Hepatocyte (in vitro differentiated cells): ENCODE measurements around the gene DLG2. TPM values are rescaled to one million over a fixed set of nuclear protein-coding genes. Genes with fewer than 3 reads are reported as not detected.
"Not testable (repeated sequence)": the region's sequence is repeated elsewhere in the genome, so short reads cannot be mapped to it uniquely, and the experiment has no call there.

Experiments
- DNase-seq: peaks from one replicate; pipeline ENCODE4 v3.0.0-alpha.2; 2016; ENCODE audit warnings: low spot score
- H2AFZ ChIP-seq: fragments of 200-600 bp; sonication (generic); 2 replicates; pipeline ENCODE4 v1.6.0; 2016; ENCODE audit warnings: antibody characterized with exemption, mild to moderate bottlenecking
- H3K27ac ChIP-seq: fragments of 200-600 bp; sonication (generic); 2 replicates; pipeline ENCODE4 v1.5.1; 2016; ENCODE audit warnings: mild to moderate bottlenecking
- H3K27me3 ChIP-seq: fragments of 200-600 bp; sonication (generic); 2 replicates; pipeline ENCODE4 v1.6.1; 2016
- H3K36me3 ChIP-seq: fragments of 200-600 bp; sonication (generic); replicated peaks from 2 replicates; pipeline ENCODE4 v1.5.1; 2016; ENCODE audit warnings: low read depth; ENCODE audit not compliant: insufficient read depth
- H3K4me1 ChIP-seq: fragments of 200-600 bp; sonication (generic); 2 replicates; pipeline ENCODE4 v1.5.1; 2016; ENCODE audit warnings: mild to moderate bottlenecking, moderate library complexity; ENCODE audit not compliant: insufficient read depth
- H3K4me2 ChIP-seq: fragments of 200-600 bp; sonication (generic); 2 replicates; pipeline ENCODE4 v1.6.0; 2016
- H3K4me3 ChIP-seq: fragments of 200-600 bp; sonication (generic); 2 replicates; pipeline ENCODE4 v1.5.1; 2016; ENCODE audit warnings: mild to moderate bottlenecking
- H3K79me2 ChIP-seq: fragments of 200-600 bp; sonication (generic); 2 replicates; pipeline ENCODE4 v1.6.0; 2017; ENCODE audit warnings: mild to moderate bottlenecking
- H3K9me2 ChIP-seq: fragments of 200-600 bp; sonication (generic); replicated peaks from 2 replicates; pipeline ENCODE4 v1.6.0; 2017; ENCODE audit warnings: mild to moderate bottlenecking; ENCODE audit not compliant: insufficient read depth
- H3K9me3 ChIP-seq: fragments of 200-600 bp; sonication (generic); 2 replicates; pipeline ENCODE4 v1.5.1; 2016; ENCODE audit warnings: low read depth, mild to moderate bottlenecking
- H4K20me1 ChIP-seq: fragments of 200-600 bp; sonication (generic); 2 replicates; pipeline ENCODE4 v1.6.0; 2016; ENCODE audit warnings: mild to moderate bottlenecking; ENCODE audit not compliant: insufficient read depth, poor library complexity, severe bottlenecking
- EZH2 ChIP-seq: fragments of 200-600 bp; sonication (generic); IDR thresholded peaks from 2 replicates; pipeline ENCODE4 v1.6.1; 2016; ENCODE audit warnings: antibody characterized with exemption, mild to moderate bottlenecking, borderline replicate concordance
- EZH2phosphoT487 ChIP-seq: fragments of 200-600 bp; sonication (generic); IDR thresholded peaks from one replicate; pipeline ENCODE4 v1.6.1; 2018; ENCODE audit warnings: antibody characterized with exemption, mild to moderate bottlenecking, low read depth, moderate library complexity; ENCODE audit not compliant: unreplicated experiment, severe bottlenecking
- WGBS: methylation state at CpG from one replicate; pipeline ENCODE4 v1.1.6; 2016; ENCODE audit warnings: low lambda C conversion rate; ENCODE audit errors: missing lambda C conversion rate; 5-methylcytosine and 5-hydroxymethylcytosine counted together
- polyA plus RNA-seq: library from polyadenylated mRNA; unstranded; fragments of >200 nt; fragmentation: Nextera tagmentation; extraction: Ambion mirVana; gene quantifications from 2 replicates; pipeline ENCODE4 v1.2.1, GENCODE V29; 2016
- total RNA-seq: library from RNA; depleted of rRNA; stranded (reverse); fragments of >200 nt; gene quantifications from 2 replicates; pipeline ENCODE4 v1.2.3, GENCODE V29; 2014
- TF ChIP-seq, protein P1 (sequence below): fragments of 200-600 bp; sonication (generic); IDR thresholded peaks from 2 replicates; pipeline ENCODE4 v1.5.1; 2016; ENCODE audit warnings: antibody characterized with exemption, mild to moderate bottlenecking; ENCODE audit not compliant: poor library complexity

DLG2 gene
- total and polyA plus RNA-seq, 2 experiments from 2014 or later = 2.6 to 6.8 TPM

DNA sequence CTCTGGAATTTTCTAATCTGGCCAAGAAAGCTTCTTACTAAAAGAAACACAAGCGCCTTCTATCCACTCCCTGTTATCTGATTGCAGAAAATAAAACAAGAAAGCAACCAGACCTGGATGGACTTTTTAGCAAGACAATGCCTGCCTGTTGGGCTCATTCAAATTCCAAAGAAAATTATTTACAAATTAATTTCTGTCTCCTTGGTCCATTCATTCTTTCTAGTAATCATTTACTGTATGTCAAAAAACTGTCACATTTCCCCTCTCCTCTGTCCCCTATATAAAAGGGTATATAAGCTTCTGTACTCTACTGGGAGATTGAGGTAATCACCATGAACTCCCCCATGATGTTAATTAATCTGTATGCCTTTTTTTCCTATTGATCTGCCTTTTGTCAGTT is 279.9 kb downstream of the DLG2 start:
- H3K9me3 ChIP-seq = no peaks in the 10 kb centered on the region
- H3K4me1 ChIP-seq = no peaks in the 10 kb centered on the region
- no peaks in the 10 kb centered on the region for H3K36me3 ChIP-seq
- H3K27ac ChIP-seq = no peak overlapping the region
- DNase-seq = no peak
- no peak overlapping the region for H3K4me3 ChIP-seq
- no peak overlapping the region for H2AFZ ChIP-seq
- H3K27me3 ChIP-seq = no peaks in the 10 kb centered on the region
- H3K79me2 ChIP-seq = no peaks in the 10 kb centered on the region
- H4K20me1 ChIP-seq = no peaks in the 10 kb centered on the region
- no peak overlapping the region for H3K4me2 ChIP-seq
- WGBS = 50% methylated on average over 1 of the region's 1 CpG
- TF ChIP-seq EZH2 = no peak
- TF ChIP-seq, protein P1, sequence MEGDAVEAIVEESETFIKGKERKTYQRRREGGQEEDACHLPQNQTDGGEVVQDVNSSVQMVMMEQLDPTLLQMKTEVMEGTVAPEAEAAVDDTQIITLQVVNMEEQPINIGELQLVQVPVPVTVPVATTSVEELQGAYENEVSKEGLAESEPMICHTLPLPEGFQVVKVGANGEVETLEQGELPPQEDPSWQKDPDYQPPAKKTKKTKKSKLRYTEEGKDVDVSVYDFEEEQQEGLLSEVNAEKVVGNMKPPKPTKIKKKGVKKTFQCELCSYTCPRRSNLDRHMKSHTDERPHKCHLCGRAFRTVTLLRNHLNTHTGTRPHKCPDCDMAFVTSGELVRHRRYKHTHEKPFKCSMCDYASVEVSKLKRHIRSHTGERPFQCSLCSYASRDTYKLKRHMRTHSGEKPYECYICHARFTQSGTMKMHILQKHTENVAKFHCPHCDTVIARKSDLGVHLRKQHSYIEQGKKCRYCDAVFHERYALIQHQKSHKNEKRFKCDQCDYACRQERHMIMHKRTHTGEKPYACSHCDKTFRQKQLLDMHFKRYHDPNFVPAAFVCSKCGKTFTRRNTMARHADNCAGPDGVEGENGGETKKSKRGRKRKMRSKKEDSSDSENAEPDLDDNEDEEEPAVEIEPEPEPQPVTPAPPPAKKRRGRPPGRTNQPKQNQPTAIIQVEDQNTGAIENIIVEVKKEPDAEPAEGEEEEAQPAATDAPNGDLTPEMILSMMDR = no peak
- no peak for TF ChIP-seq EZH2phosphoT487
- H3K9me2 ChIP-seq = no peaks in the 10 kb centered on the region

DNA sequence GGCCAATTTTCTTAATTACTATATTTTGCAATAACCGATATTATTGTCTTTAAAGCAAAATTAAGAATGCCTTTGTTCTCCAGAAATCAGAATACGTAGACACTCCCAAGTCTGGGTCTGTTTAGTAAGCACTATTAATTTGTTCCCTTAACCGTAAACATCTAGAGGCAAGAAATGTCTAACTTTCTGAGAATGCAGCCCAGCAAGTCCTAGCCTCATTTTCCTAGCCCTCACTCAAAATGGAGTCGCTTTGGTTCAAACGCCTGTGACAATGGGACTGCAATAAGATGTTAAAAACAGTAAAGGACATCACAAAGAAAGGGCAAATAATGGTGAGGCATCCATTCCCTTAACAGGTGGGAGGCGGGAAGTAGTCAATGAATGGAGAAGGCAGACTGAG is 280.7 kb downstream of the DLG2 start:
- Histone ChIP-seq H3K36me3 (no peaks in the 10 kb centered on the region), H3K4me2 (no peak overlapping the region)
- DNase-seq = no peak

DNA sequence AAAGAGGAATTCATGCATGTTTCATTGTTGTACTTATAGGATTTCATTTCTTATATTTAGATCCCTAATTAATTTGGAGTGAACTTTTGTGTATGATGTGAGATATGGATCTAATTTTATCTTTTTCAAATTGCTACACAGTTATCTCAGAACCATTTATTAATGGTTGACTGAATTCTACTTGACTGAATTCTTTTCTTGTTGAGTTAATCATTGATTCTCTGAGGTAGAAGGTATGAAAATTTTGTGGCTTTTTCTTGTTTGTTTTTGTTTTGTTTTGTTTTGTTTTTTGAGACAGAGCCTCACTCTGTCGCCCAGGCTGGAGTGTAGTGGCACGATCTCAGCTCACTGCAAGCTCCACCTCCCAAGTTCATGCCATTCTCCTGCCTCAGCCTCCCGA is 286.3 kb downstream of the DLG2 start:
- not testable (repeated sequence) for H2AFZ ChIP-seq, H3K27ac ChIP-seq, DNase-seq, H3K4me2 ChIP-seq, H3K9me2 ChIP-seq, H3K9me3 ChIP-seq, H3K36me3 ChIP-seq, H3K79me2 ChIP-seq, H3K27me3 ChIP-seq, H4K20me1 ChIP-seq, H3K4me3 ChIP-seq, H3K4me1 ChIP-seq
- 89% methylated on average over 3 of the region's 3 CpGs for WGBS

More for the DNA sequence above, 280.7 kb downstream of the DLG2 start:
- 93% methylated on average over 6 of the region's 6 CpGs for WGBS
- Histone ChIP-seq H3K9me3 (no peaks in the 10 kb centered on the region), H2AFZ (no peak overlapping the region), H3K4me3 (no peak overlapping the region), H4K20me1 (no peaks in the 10 kb centered on the region), H3K9me2 (no peaks in the 10 kb centered on the region), H3K4me1 (no peaks in the 10 kb centered on the region), H3K79me2 (no peaks in the 10 kb centered on the region), H3K27me3 (no peaks in the 10 kb centered on the region), H3K27ac (no peak overlapping the region)
- TF ChIP-seq EZH2phosphoT487 = no peak
- no peak for TF ChIP-seq EZH2
- TF ChIP-seq, protein P1 = no peak

DNA sequence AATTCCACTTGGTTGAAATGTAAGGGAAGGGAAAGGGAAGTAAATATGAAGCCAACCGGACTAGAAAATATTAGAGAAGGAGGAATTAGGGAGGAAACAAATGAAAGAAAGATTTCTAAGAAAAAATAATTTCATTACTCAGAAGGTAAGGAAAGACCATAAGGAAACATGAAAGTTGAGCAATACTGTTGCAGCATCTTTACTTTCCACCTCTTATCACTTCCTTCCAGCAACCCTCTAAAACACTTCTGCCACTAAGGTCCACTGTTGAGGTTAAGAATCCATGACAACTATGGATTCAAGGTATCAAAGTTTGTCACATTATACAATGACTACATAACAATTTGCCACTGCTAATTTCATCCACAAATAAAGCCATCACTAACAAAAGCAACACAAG is 308.6 kb downstream of the DLG2 start:
- no peak overlapping the region for H2AFZ ChIP-seq
- TF ChIP-seq, protein P1 = no peak
- no peak for TF ChIP-seq EZH2
- TF ChIP-seq EZH2phosphoT487 = no peak
- no peak overlapping the region for H3K27ac ChIP-seq
- H3K9me3 ChIP-seq = no peaks in the 10 kb centered on the region
- no peaks in the 10 kb centered on the region for H3K36me3 ChIP-seq
- no peaks in the 10 kb centered on the region for H3K9me2 ChIP-seq
- no peak overlapping the region for H3K4me2 ChIP-seq
- no peak for DNase-seq
- WGBS = 85% methylated on average over 1 of the region's 1 CpG
- H3K79me2 ChIP-seq = no peaks in the 10 kb centered on the region
- no peaks in the 10 kb centered on the region for H4K20me1 ChIP-seq
- H3K4me1 ChIP-seq = no peaks in the 10 kb centered on the region
- no peak overlapping the region for H3K4me3 ChIP-seq
- no peaks in the 10 kb centered on the region for H3K27me3 ChIP-seq
